ENCODE results near the gene GALK1. TPM values are rescaled to one million over a fixed set of nuclear protein-coding genes. Genes with fewer than 3 reads are reported as not detected.

GALK1 gene
- total RNA-seq, 4 donors from 2014 or later: 9.3 to 116 (median 30.9) TPM

GRCh38 chr17:75737133-75737962 lies 27.6 kb downstream of the GALK1 start:
- Histone ChIP-seq H3K9me3 (no peaks in the 10 kb centered on the region), H3K4me3 (no peak overlapping the region), H3K4me1 (peaks cover 4 to 12% (median 5%) of the 10 kb centered on the region in 4 donors), H3K27ac (no peak overlapping the region), H3K27me3 (no peaks in the 10 kb centered on the region), H3K36me3 (peaks cover 0 to 20% (median 3%) of the 10 kb centered on the region in 4 donors)
- TF ChIP-seq POLR2AphosphoS5 (IDR thresholded peaks at IDR 0.05) (no peak), POLR2A (IDR thresholded peaks at IDR 0.05) (no peak), EP300 (IDR thresholded peaks at IDR 0.05; ENCODE audit: low read depth) (no peak), CTCF (IDR thresholded peaks at IDR 0.05) (no peak)
- in situ Hi-C loops (cut with MboI; ENCODE audit: low pct_ligation_motif_present in 1 of 4, low pct_unique_long_range_greater_than_20kb in 1 of 4, low sequenced_read_pairs in 3 of 4) (no loop called here), intact Hi-C loops (cut with DNase I; ENCODE audit: low total_unique reads) (no loop called here)
- 73% methylated on average over 19 of the region's 20 CpGs; no CpG with 5 or more reads in 1 of the 2 donors for WGBS, 2 donors (ENCODE audit: low coverage in 1 of 2)
- DNase-seq: no peak

DNA sequence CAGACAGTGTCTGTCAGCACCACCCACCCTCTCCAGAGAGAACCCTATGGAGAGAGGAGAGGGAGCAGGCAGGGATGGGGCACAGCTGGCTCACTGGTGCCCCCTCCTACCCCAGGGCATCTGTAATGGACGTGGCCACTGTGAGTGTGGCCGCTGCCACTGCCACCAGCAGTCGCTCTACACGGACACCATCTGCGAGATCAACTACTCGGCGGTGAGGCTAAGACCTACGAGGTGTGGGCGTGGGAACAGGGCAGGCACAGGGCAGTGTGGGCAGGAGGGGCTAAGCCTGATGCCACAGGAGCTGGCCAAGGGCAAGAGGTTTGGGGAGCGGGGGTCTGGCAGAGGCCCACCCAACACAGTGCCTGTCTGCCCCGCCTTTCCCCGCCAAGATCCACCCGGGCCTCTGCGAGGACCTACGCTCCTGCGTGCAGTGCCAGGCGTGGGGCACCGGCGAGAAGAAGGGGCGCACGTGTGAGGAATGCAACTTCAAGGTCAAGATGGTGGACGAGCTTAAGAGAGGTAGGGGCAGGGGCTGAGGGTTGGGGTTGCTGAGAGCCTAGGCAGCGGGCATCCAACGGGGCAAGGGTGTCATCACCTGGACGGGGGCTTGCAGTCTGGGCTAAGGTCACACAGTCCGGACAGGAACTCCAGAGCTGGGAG lies 28.7 kb downstream of the GALK1 start:
- no peak for TF ChIP-seq CTCF (IDR thresholded peaks at IDR 0.05)
- TF ChIP-seq EP300 (IDR thresholded peaks at IDR 0.05; ENCODE audit: low read depth): no peak
- no peak for TF ChIP-seq POLR2A (IDR thresholded peaks at IDR 0.05)
- no peak for TF ChIP-seq POLR2AphosphoS5 (IDR thresholded peaks at IDR 0.05)
- intact Hi-C loops (cut with DNase I; ENCODE audit: low total_unique reads) (no loop called here), in situ Hi-C loops (cut with MboI; ENCODE audit: low pct_ligation_motif_present in 1 of 4, low pct_unique_long_range_greater_than_20kb in 1 of 4, low sequenced_read_pairs in 3 of 4) (no loop called here)
- no peaks in the 10 kb centered on the region for H3K27me3 ChIP-seq
- no peaks in the 10 kb centered on the region for H3K9me3 ChIP-seq
- no peak overlapping the region for H3K27ac ChIP-seq
- H3K4me3 ChIP-seq: no peak overlapping the region
- WGBS, 2 donors (ENCODE audit: low coverage in 1 of 2): 93% methylated on average over 26 of the region's 26 CpGs; no CpG with 5 or more reads in 1 of the 2 donors
- peaks cover 0 to 20% (median 3%) of the 10 kb centered on the region in 4 donors for H3K36me3 ChIP-seq
- DNase-seq: no peak
- peaks cover 7 to 21% (median 14%) of the 10 kb centered on the region in 4 donors for H3K4me1 ChIP-seq

DNA sequence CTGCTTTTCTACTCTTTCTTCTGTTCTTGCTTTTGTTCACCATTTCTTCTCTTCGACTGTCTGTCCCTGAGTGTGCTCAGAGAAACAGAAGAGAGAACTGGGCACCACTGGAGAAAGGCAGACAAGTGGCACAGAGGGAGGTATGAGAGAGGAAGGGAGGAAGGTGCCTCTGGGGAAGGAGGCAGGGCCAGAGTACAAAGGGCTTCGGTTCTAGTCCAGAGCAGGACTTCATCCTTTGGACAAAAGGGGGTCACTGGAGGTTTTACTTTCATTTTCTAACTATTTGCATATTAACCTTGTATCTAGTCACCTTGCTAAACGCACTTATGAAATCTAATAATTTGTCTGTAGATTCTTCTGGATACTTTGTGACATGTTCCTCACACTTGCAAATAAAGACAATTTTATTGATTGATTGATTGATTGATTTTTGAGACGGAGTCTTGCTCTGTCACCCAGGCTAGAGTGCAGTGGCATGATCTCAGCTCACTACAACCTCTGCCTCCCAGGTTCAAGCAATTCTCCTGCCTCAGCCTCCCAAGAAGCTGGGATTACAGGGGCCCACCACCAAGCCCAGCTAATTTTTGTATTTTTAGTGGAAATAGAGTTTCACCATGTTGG lies 30.2 kb downstream of the GALK1 start:
- no peak overlapping the region for H3K4me3 ChIP-seq
- no peaks in the 10 kb centered on the region for H3K27me3 ChIP-seq
- no peak for DNase-seq
- peaks cover 0 to 20% (median 3%) of the 10 kb centered on the region in 4 donors for H3K36me3 ChIP-seq
- TF ChIP-seq CTCF (IDR thresholded peaks at IDR 0.05): no peak
- no peak for TF ChIP-seq EP300 (IDR thresholded peaks at IDR 0.05; ENCODE audit: low read depth)
- no peak for TF ChIP-seq POLR2AphosphoS5 (IDR thresholded peaks at IDR 0.05)
- no peak for TF ChIP-seq POLR2A (IDR thresholded peaks at IDR 0.05)
- in situ Hi-C loops (cut with MboI; ENCODE audit: low pct_ligation_motif_present in 1 of 4, low pct_unique_long_range_greater_than_20kb in 1 of 4, low sequenced_read_pairs in 3 of 4) (no loop called here), intact Hi-C loops (cut with DNase I; ENCODE audit: low total_unique reads) (no loop called here)
- H3K9me3 ChIP-seq: no peaks in the 10 kb centered on the region
- 58 to 83% methylated on average over 4 of the region's 4 CpGs for WGBS, 2 donors (ENCODE audit: low coverage in 1 of 2)
- H3K27ac ChIP-seq: no peak overlapping the region
- peaks cover 7 to 21% (median 15%) of the 10 kb centered on the region in 4 donors for H3K4me1 ChIP-seq

- in situ Hi-C loops (cut with MboI; ENCODE audit: low pct_ligation_motif_present in 1 of 4, low pct_unique_long_range_greater_than_20kb in 1 of 4, low sequenced_read_pairs in 3 of 4): no loop called here
- WGBS, 2 donors (ENCODE audit: low coverage in 1 of 2): 67 to 93% methylated on average over 1 to 18 of the region's 18 CpGs
- H3K36me3 ChIP-seq: peaks cover 0 to 20% (median 3%) of the 10 kb centered on the region in 4 donors
These were observed 31.5 kb downstream of the GALK1 start for GRCh38 chr17:75733471-75733870.

More at GRCh38 chr17:75733471-75733870, 31.5 kb downstream of the GALK1 start:
- H3K9me3 ChIP-seq: no peaks in the 10 kb centered on the region
- TF ChIP-seq CTCF (IDR thresholded peaks at IDR 0.05) (no peak), POLR2A (IDR thresholded peaks at IDR 0.05) (no peak), POLR2AphosphoS5 (IDR thresholded peaks at IDR 0.05) (no peak), EP300 (IDR thresholded peaks at IDR 0.05; ENCODE audit: low read depth) (no peak)
- no peak for DNase-seq
- no peaks in the 10 kb centered on the region for H3K27me3 ChIP-seq
- H3K4me3 ChIP-seq: no peak overlapping the region
- H3K4me1 ChIP-seq: peaks cover 7 to 21% (median 15%) of the 10 kb centered on the region in 4 donors
- no peak overlapping the region for H3K27ac ChIP-seq
- intact Hi-C loops (cut with DNase I; ENCODE audit: low total_unique reads): no loop called here

Measured in transverse colon (tissue), 4 donors.